Gastrocnemius medialis (tissue), 4 donors: ENCODE results near the gene DRC1. TPM values are rescaled to one million over a fixed set of nuclear protein-coding genes. Genes with fewer than 3 reads are reported as not detected.

Source experiments
- ATAC-seq, 2 donors: fragments of 150-250 bp; one replicate each; pipeline ENCODE4 v1.9.1; 2016
- DNase-seq, 2 donors: peaks; one replicate each; pipeline ENCODE4 v3.0.0-alpha.2; 2019
- H3K27ac ChIP-seq, 4 donors: fragments of 200-600 bp; sonication (generic); 1 replicate in 1 of 4; 2 replicates in 3 of 4; pipeline ENCODE4 v1.5.1; 2016 to 2018; ENCODE audit warnings: mild to moderate bottlenecking in 2 of 4, moderate library complexity in 1 of 4
- H3K27me3 ChIP-seq, 3 donors: fragments of 200-600 bp; sonication (generic) in 2 of 3; 1 replicate in 1 of 3; 2 replicates in 2 of 3; pipeline versions ENCODE4 v1.5.1 to v1.6.0; 2016 to 2019; ENCODE audit warnings: mild to moderate bottlenecking in 1 of 3, moderate library complexity in 1 of 3
- H3K36me3 ChIP-seq, 2 donors: fragments of 200-600 bp; sonication (generic) in 1 of 2; one replicate each; pipeline ENCODE4 v1.5.1; 2017 to 2018
- H3K4me1 ChIP-seq, 2 donors: fragments of 200-600 bp; sonication (generic) in 1 of 2; one replicate each; pipeline ENCODE4 v1.5.1; 2016 to 2017; ENCODE audit warnings: mild to moderate bottlenecking in 2 of 2
- H3K4me3 ChIP-seq, 4 donors: fragments of 200-600 bp; sonication (generic) in 3 of 4; 1 replicate in 1 of 4; 2 replicates in 3 of 4; pipeline ENCODE4 v1.5.1; 2016 to 2019; ENCODE audit warnings: mild to moderate bottlenecking in 2 of 4
- H3K9me3 ChIP-seq, 3 donors: fragments of 200-600 bp; sonication (generic) in 2 of 3; 1 replicate in 1 of 3; 2 replicates in 2 of 3; pipeline ENCODE4 v1.5.1; 2016 to 2019
- POLR2A ChIP-seq, 2 donors: fragments of 450-650 bp; IDR thresholded peaks; one replicate each; pipeline ENCODE4 v1.6.1; 2017; ENCODE audit warnings: antibody characterized with exemption in 2 of 2, mild to moderate bottlenecking in 2 of 2, moderate library complexity in 2 of 2
- in situ Hi-C, 4 donors: fragments of 200-750 bp; cut with MboI; loops; one replicate each; pipeline versions ENCODE4 v1.15.0 to v1.8.0; 2017; ENCODE audit warnings: low sequenced_read_pairs in 4 of 4
- intact Hi-C: fragments of 100-400 bp; cut with DNase I; formaldehyde crosslinking; loops from one replicate; pipeline ENCODE4 v1.15.1; 2023; ENCODE audit warnings: low total_unique reads
- total RNA-seq, 4 donors: library from RNA; depleted of rRNA; stranded (reverse); fragments of >200 nt; gene quantifications; one replicate each; pipeline versions ENCODE4 v1.1.0 to v1.2.3, GENCODE V29; 2016
- TF ChIP-seq, protein P1 (sequence below), 5 experiments: fragments of 450-650 bp in 3 of 5; fragments of 200-600 bp in 2 of 5; sonication (generic) in 2 of 5; IDR thresholded peaks in 4 of 5; conservative IDR thresholded peaks in 1 of 5; 1 replicate in 4 of 5; 2 replicates in 1 of 5; pipeline ENCODE4 v1.5.1; 2016 to 2019; ENCODE audit warnings: antibody characterized with exemption in 5 of 5, mild to moderate bottlenecking in 3 of 5, moderate library complexity in 3 of 5

The DRC1 gene
- total RNA-seq, 4 donors from 2014 or later, result not detected

DNA sequence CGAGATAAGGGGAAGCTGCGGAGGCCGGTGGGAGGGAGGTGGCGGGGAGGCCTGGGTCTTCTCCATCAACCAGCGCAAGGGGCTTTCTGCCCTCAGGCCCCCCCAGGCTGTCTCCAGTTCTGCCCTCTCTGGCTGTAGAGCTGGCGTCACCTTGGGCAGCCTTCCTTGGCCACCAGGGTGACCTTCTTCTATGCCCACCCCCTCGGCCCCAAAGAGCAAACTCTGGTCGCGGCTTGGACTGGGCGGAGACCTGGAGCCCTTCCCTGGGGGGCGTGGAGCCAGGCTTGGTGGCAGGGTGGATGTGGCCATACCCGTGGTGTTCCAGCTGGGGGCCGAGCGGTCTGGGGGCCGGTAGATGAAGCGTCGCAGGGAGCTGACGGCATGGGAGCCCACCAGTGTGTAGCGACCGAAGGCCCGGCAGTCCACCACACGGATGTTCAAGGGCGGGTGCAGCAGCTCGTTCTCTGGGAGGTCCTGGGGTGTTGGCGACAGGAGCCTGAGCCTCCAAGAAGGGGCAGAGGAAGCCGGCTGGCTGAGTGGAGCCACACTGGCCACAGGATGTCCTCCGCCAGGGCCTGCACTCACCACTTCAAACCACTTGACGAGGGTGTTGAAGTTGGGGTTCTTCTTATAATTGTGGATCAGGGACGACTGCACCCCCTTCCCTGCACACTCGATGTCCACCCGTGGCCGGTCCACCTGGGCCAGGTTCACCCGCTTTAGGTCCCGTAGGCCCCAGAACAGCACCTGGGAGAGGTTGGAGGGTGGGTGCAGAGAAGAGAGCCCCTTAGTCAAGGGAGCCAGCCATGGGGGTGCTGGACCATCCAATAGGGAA lies 71.3 kb downstream of the DRC1 start:
- DNase-seq, result no peak

DNA sequence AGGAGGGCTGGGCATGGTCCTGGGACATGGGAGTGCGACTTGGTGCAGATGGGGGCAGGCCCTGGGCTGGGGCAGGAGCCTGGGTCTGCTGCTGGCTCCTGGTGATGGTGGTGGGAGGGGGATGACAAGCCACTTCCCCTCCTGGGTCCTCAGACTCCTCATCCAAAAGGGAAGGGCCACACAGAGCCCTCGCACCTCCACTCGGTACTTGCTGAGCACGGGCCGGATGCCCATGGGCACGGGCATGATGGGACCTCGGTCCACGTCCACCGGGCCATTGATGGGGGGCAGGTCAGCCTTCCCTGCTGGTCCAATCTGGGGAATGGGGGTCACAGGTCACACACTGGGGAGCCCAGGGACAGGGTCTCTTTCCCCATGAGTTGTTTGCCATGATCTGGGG lies 72.1 kb downstream of the DRC1 start:
- Histone ChIP-seq H3K4me1 (peaks cover 4 to 7% of the 10 kb centered on the region in 2 donors), H3K4me3 (no peak overlapping the region), H3K27me3 (no peaks in the 10 kb centered on the region), H3K9me3 (no peaks in the 10 kb centered on the region), H3K27ac (no peak overlapping the region), H3K36me3 (no peaks in the 10 kb centered on the region)
- in situ Hi-C loops, result no loop called here
- intact Hi-C loops, result no loop called here
- DNase-seq, result no peak
- no peak for ATAC-seq
- TF ChIP-seq POLR2A (IDR thresholded peaks at IDR 0.05), result no peak
- TF ChIP-seq, protein P1, sequence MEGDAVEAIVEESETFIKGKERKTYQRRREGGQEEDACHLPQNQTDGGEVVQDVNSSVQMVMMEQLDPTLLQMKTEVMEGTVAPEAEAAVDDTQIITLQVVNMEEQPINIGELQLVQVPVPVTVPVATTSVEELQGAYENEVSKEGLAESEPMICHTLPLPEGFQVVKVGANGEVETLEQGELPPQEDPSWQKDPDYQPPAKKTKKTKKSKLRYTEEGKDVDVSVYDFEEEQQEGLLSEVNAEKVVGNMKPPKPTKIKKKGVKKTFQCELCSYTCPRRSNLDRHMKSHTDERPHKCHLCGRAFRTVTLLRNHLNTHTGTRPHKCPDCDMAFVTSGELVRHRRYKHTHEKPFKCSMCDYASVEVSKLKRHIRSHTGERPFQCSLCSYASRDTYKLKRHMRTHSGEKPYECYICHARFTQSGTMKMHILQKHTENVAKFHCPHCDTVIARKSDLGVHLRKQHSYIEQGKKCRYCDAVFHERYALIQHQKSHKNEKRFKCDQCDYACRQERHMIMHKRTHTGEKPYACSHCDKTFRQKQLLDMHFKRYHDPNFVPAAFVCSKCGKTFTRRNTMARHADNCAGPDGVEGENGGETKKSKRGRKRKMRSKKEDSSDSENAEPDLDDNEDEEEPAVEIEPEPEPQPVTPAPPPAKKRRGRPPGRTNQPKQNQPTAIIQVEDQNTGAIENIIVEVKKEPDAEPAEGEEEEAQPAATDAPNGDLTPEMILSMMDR (IDR thresholded peaks at IDR 0.05 in 4 of 5, conservative IDR thresholded peaks at IDR 0.05 in 1 of 5), result no peak

More for the DNA sequence above, 71.3 kb downstream of the DRC1 start:
- no peaks in the 10 kb centered on the region for H3K27me3 ChIP-seq
- H3K9me3 ChIP-seq, result no peaks in the 10 kb centered on the region
- H3K4me1 ChIP-seq, result peaks cover 4 to 5% of the 10 kb centered on the region in 2 donors
- in situ Hi-C loops, result no loop called here
- intact Hi-C loops, result no loop called here
- no peak for TF ChIP-seq POLR2A (IDR thresholded peaks at IDR 0.05)
- TF ChIP-seq, protein P1 (IDR thresholded peaks at IDR 0.05 in 4 of 5, conservative IDR thresholded peaks at IDR 0.05 in 1 of 5), result no peak
- H3K4me3 ChIP-seq, result no peak overlapping the region
- no peak overlapping the region for H3K27ac ChIP-seq
- ATAC-seq, result no peak
- no peaks in the 10 kb centered on the region for H3K36me3 ChIP-seq

DNA sequence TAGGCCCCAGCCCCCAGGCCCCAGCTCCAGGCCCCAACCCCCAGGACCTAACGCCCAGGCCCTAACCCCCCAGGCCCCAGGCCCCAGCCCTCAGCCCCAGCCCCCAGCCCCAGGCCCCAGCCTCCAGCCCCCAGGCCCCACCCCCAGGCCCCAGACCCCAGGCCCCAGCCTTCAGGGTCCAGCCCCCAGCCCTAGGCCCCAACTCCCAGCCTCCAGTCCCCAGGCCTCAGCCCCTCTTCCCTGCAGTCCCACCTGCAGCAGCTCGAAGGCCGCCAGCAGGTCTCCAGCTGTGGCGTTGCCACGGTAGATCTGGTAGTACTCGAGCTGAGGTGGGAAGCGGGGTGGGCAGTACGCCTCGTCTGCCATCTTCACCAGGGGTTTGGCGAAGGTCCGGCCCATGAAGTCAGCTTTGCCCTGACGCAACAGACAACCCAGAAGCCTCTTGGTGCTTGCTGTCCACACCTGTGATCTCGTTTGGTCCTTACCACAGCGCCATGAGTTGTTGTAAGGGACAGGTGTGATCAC lies 72.6 kb downstream of the DRC1 start:
- no peaks in the 10 kb centered on the region for H3K36me3 ChIP-seq
- H3K9me3 ChIP-seq, result no peaks in the 10 kb centered on the region
- intact Hi-C loops (no loop called here), in situ Hi-C loops (no loop called here)
- no peaks in the 10 kb centered on the region for H3K27me3 ChIP-seq
- TF ChIP-seq POLR2A (IDR thresholded peaks at IDR 0.05), result no peak
- TF ChIP-seq, protein P1 (IDR thresholded peaks at IDR 0.05 in 4 of 5, conservative IDR thresholded peaks at IDR 0.05 in 1 of 5), result no peak
- no peak overlapping the region for H3K27ac ChIP-seq
- no peak for DNase-seq
- ATAC-seq, result no peak
- H3K4me3 ChIP-seq, result no peak overlapping the region
- H3K4me1 ChIP-seq, result peaks cover 4 to 7% of the 10 kb centered on the region in 2 donors

DNA sequence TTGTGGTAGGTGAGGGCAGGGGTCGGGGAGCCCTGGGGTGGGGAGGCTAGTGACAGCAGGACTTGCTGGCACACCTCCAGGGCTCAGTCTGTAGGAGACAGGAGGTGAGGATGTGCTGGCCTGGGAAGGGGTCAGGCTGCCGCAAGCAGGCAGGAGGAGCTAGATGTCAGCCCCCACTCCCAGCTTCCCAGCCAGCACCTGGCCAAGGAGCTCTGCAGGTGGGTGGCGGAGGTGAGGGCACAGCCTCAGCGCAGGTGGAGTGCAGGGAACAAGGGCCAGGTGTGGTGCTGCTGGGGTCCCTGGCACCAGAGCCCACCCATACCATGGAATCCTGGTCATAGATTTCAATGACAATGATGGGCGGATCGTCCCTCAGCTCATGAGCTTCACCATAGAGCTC lies 73.3 kb downstream of the DRC1 start:
- no peak overlapping the region for H3K4me3 ChIP-seq
- no peak overlapping the region for H3K27ac ChIP-seq
- ATAC-seq (no peak), DNase-seq (no peak)
- no peak for TF ChIP-seq POLR2A (IDR thresholded peaks at IDR 0.05)
- TF ChIP-seq, protein P1 (IDR thresholded peaks at IDR 0.05 in 4 of 5, conservative IDR thresholded peaks at IDR 0.05 in 1 of 5), result no peak
- in situ Hi-C loops, result no loop called here
- H3K4me1 ChIP-seq, result peaks cover 4 to 7% of the 10 kb centered on the region in 2 donors
- intact Hi-C loops, result no loop called here
- H3K27me3 ChIP-seq, result no peaks in the 10 kb centered on the region
- no peaks in the 10 kb centered on the region for H3K9me3 ChIP-seq
- H3K36me3 ChIP-seq, result no peaks in the 10 kb centered on the region
